Measurements from ENCODE around the gene PREX1.

GRCh38 chr20:48752963-48753362 is 74.8 kb downstream of the PREX1 start:
- TF ChIP-seq REST (IDR thresholded peaks at IDR 0.05; ENCODE audit: insufficient read depth in 1 of 2, low read depth in 2 of 2, low read length in 1 of 2): no peak
- no peak for TF ChIP-seq CTCF (IDR thresholded peaks at IDR 0.05)
- TF ChIP-seq TCF7L2 (IDR thresholded peaks at IDR 0.05; ENCODE audit: low read depth, low read length): no peak
- TF ChIP-seq SIN3A (IDR thresholded peaks at IDR 0.05; ENCODE audit: borderline replicate concordance, insufficient read depth, low read depth, low read length): no peak

Data from Panc1 (cell line).